Hepatocyte (in vitro differentiated cells): Measurements from ENCODE around the gene CSRP2. TPM values are rescaled to one million over a fixed set of nuclear protein-coding genes. Genes with fewer than 3 reads are reported as not detected.

Experiments used
- DNase-seq: peaks from one replicate; pipeline ENCODE4 v3.0.0-alpha.2; 2016; ENCODE audit warnings: low spot score
- H2AFZ ChIP-seq: fragments of 200-600 bp; sonication (generic); 2 replicates; pipeline ENCODE4 v1.6.0; 2016; ENCODE audit warnings: antibody characterized with exemption, mild to moderate bottlenecking
- H3K27ac ChIP-seq: fragments of 200-600 bp; sonication (generic); 2 replicates; pipeline ENCODE4 v1.5.1; 2016; ENCODE audit warnings: mild to moderate bottlenecking
- H3K27me3 ChIP-seq: fragments of 200-600 bp; sonication (generic); 2 replicates; pipeline ENCODE4 v1.6.1; 2016
- H3K36me3 ChIP-seq: fragments of 200-600 bp; sonication (generic); replicated peaks from 2 replicates; pipeline ENCODE4 v1.5.1; 2016; ENCODE audit warnings: low read depth; ENCODE audit not compliant: insufficient read depth
- H3K4me1 ChIP-seq: fragments of 200-600 bp; sonication (generic); 2 replicates; pipeline ENCODE4 v1.5.1; 2016; ENCODE audit warnings: mild to moderate bottlenecking, moderate library complexity; ENCODE audit not compliant: insufficient read depth
- H3K4me2 ChIP-seq: fragments of 200-600 bp; sonication (generic); 2 replicates; pipeline ENCODE4 v1.6.0; 2016
- H3K4me3 ChIP-seq: fragments of 200-600 bp; sonication (generic); 2 replicates; pipeline ENCODE4 v1.5.1; 2016; ENCODE audit warnings: mild to moderate bottlenecking
- H3K79me2 ChIP-seq: fragments of 200-600 bp; sonication (generic); 2 replicates; pipeline ENCODE4 v1.6.0; 2017; ENCODE audit warnings: mild to moderate bottlenecking
- H3K9me2 ChIP-seq: fragments of 200-600 bp; sonication (generic); replicated peaks from 2 replicates; pipeline ENCODE4 v1.6.0; 2017; ENCODE audit warnings: mild to moderate bottlenecking; ENCODE audit not compliant: insufficient read depth
- H3K9me3 ChIP-seq: fragments of 200-600 bp; sonication (generic); 2 replicates; pipeline ENCODE4 v1.5.1; 2016; ENCODE audit warnings: low read depth, mild to moderate bottlenecking
- H4K20me1 ChIP-seq: fragments of 200-600 bp; sonication (generic); 2 replicates; pipeline ENCODE4 v1.6.0; 2016; ENCODE audit warnings: mild to moderate bottlenecking; ENCODE audit not compliant: insufficient read depth, poor library complexity, severe bottlenecking
- EZH2 ChIP-seq: fragments of 200-600 bp; sonication (generic); IDR thresholded peaks from 2 replicates; pipeline ENCODE4 v1.6.1; 2016; ENCODE audit warnings: antibody characterized with exemption, mild to moderate bottlenecking, borderline replicate concordance
- EZH2phosphoT487 ChIP-seq: fragments of 200-600 bp; sonication (generic); IDR thresholded peaks from one replicate; pipeline ENCODE4 v1.6.1; 2018; ENCODE audit warnings: antibody characterized with exemption, mild to moderate bottlenecking, low read depth, moderate library complexity; ENCODE audit not compliant: unreplicated experiment, severe bottlenecking
- WGBS: methylation state at CpG from one replicate; pipeline ENCODE4 v1.1.6; 2016; ENCODE audit warnings: low lambda C conversion rate; ENCODE audit errors: missing lambda C conversion rate; 5-methylcytosine and 5-hydroxymethylcytosine counted together
- polyA plus RNA-seq: library from polyadenylated mRNA; unstranded; fragments of >200 nt; fragmentation: Nextera tagmentation; extraction: Ambion mirVana; gene quantifications from 2 replicates; pipeline ENCODE4 v1.2.1, GENCODE V29; 2016
- total RNA-seq: library from RNA; depleted of rRNA; stranded (reverse); fragments of >200 nt; gene quantifications from 2 replicates; pipeline ENCODE4 v1.2.3, GENCODE V29; 2014
- TF ChIP-seq, protein P1 (sequence below): fragments of 200-600 bp; sonication (generic); IDR thresholded peaks from 2 replicates; pipeline ENCODE4 v1.5.1; 2016; ENCODE audit warnings: antibody characterized with exemption, mild to moderate bottlenecking; ENCODE audit not compliant: poor library complexity

The CSRP2 gene
- total and polyA plus RNA-seq, 2 experiments from 2014 or later: 92.1 to 110 TPM

DNA sequence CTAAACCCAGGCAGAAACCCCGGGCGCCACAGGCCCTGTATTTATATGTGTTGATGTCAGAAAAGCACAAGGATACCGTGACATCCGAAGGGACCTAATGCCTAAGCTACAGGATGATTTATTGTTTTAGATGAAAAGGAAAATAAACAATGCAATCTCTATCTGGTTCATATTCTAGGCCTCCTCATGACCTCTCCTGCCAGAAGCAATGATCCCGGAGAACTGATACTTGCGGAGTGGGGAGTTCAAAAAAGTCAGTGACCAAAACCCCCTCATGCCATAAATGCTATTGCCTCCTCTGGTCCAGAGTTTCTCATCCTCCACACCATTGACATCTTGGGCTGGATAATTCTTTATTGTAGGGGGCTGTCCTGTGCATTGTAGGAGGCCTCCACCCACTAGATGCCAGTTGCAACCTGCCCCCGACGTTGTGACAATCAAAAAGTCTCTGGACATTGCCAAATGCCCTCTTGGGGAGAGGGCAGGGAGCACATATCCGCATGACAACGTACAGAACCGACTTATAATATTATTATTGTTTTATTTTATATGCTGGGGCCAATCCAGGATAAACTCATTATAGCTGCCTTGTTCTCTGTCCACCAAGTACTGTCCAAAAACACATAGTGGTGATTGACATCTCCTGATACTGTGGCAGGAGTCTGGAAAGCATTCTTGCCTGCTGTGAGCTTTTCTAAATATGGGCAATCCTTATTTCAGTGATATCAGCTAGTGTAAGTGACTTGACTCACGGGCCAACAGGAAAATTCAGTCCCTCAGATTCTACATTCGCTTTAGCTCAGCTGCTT lies 1.1 kb upstream of the CSRP2 start:
- 61% methylated on average over 13 of the region's 13 CpGs for WGBS
- DNase-seq: no peak
- H3K27me3 ChIP-seq: no peaks in the 10 kb centered on the region
- H3K79me2 ChIP-seq: peaks cover 28% of the 10 kb centered on the region
- peak overlapping the region; percentile 90 for H3K4me3 ChIP-seq
- H3K27ac ChIP-seq: peak overlapping the region; percentile 93
- H3K4me1 ChIP-seq: peaks cover 6% of the 10 kb centered on the region
- H3K4me2 ChIP-seq: peak overlapping the region; percentile 90
- no peaks in the 10 kb centered on the region for H3K9me3 ChIP-seq
- peak overlapping the region; percentile 89 for H2AFZ ChIP-seq
- no peaks in the 10 kb centered on the region for H3K36me3 ChIP-seq
- no peaks in the 10 kb centered on the region for H4K20me1 ChIP-seq
- TF ChIP-seq EZH2 (no peak), EZH2phosphoT487 (no peak)
- TF ChIP-seq, protein P1, sequence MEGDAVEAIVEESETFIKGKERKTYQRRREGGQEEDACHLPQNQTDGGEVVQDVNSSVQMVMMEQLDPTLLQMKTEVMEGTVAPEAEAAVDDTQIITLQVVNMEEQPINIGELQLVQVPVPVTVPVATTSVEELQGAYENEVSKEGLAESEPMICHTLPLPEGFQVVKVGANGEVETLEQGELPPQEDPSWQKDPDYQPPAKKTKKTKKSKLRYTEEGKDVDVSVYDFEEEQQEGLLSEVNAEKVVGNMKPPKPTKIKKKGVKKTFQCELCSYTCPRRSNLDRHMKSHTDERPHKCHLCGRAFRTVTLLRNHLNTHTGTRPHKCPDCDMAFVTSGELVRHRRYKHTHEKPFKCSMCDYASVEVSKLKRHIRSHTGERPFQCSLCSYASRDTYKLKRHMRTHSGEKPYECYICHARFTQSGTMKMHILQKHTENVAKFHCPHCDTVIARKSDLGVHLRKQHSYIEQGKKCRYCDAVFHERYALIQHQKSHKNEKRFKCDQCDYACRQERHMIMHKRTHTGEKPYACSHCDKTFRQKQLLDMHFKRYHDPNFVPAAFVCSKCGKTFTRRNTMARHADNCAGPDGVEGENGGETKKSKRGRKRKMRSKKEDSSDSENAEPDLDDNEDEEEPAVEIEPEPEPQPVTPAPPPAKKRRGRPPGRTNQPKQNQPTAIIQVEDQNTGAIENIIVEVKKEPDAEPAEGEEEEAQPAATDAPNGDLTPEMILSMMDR: no peak
- no peaks in the 10 kb centered on the region for H3K9me2 ChIP-seq

DNA sequence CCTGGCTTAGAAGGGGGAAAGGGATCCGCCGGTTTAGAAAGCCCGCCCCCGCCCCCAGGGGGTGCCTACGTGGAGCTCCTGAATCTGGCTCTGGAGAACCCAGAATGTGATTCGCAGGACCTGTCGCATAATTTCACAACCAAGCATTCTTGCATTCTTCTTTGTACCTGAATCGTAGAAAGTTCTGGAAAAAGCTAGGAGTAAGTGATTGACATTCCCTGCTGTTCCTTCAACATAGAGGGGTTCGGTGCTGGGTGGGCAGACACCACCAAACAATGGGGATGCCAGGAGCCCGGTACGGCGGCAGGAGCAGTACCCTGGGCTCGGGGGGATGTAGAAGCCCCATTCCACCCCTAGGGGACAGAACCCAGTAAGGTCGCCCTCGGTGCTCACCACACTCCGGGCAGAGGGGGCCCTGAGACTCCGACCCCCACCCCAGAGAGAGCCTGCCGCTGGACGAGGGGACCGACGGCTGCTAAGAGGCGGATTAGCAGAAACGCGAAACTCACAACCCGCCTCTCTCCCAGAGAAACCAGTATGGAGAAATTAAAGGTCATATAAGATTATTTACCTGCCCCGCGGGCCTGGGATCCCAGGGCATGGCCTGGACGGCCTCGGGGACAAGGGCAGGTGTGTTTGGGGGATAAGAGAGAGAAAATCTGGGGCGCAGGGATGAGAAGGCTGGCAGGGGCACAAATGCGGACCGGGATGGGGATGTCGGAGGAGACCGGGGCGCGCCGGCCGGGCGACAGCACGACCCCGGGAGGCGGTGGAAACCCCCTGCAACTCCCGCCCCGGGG lies 520 bp downstream of the CSRP2 start:
- DNase-seq: peak; percentile 55
- Histone ChIP-seq H3K9me3 (no peaks in the 10 kb centered on the region), H2AFZ (peak overlapping the region; percentile 89)

DNA sequence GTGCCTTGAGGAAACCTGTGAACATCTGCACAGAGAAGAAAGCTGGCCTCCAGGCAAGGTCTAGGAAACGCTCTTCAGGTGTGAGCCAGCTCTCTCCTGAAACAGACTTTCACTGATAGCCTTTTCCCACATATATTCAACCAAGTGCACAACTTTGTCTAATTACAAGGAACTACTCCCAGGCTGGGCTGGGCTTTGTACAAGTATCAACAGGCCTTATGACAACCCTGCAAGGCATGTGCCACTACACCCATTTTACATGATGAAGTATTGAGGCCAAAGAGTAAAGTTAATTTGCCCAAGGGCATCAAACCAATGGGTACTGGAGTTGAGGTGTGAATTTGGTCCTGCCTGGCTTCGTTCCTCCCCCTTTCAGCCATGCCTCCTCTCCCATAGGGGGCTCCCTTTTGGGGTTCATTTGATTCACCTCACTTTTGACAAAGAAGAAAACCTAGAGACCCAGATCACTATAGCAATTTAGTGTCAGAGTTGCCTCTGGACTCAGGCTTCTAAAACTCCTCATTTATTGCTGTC lies 2.1 kb downstream of the CSRP2 start:
- TF ChIP-seq EZH2: no peak
- no peak for TF ChIP-seq EZH2phosphoT487
- TF ChIP-seq, protein P1: no peak
- H3K4me3 ChIP-seq: no peak overlapping the region
- no peak for DNase-seq
- H3K79me2 ChIP-seq: peaks cover 54% of the 10 kb centered on the region
- peaks cover 9% of the 10 kb centered on the region for H3K4me1 ChIP-seq
- H3K9me2 ChIP-seq: no peaks in the 10 kb centered on the region
- no peaks in the 10 kb centered on the region for H3K36me3 ChIP-seq
- H2AFZ ChIP-seq: no peak overlapping the region
- H3K27me3 ChIP-seq: no peaks in the 10 kb centered on the region
- no peak overlapping the region for H3K27ac ChIP-seq
- H3K9me3 ChIP-seq: no peaks in the 10 kb centered on the region
- WGBS: 91% methylated on average over 2 of the region's 2 CpGs
- no peaks in the 10 kb centered on the region for H4K20me1 ChIP-seq
- peak overlapping the region; percentile 90 for H3K4me2 ChIP-seq

More for the DNA sequence above, 520 bp downstream of the CSRP2 start:
- H3K4me2 ChIP-seq: peak overlapping the region; percentile 90
- peak overlapping the region; percentile 90 for H3K4me3 ChIP-seq
- H3K79me2 ChIP-seq: peaks cover 42% of the 10 kb centered on the region
- TF ChIP-seq, protein P1: no peak
- no peak for TF ChIP-seq EZH2
- TF ChIP-seq EZH2phosphoT487: no peak
- H3K4me1 ChIP-seq: peaks cover 9% of the 10 kb centered on the region
- H3K36me3 ChIP-seq: no peaks in the 10 kb centered on the region
- no peaks in the 10 kb centered on the region for H4K20me1 ChIP-seq
- WGBS: under 1% methylated on average over 42 of the region's 44 CpGs
- H3K9me2 ChIP-seq: no peaks in the 10 kb centered on the region
- H3K27me3 ChIP-seq: no peaks in the 10 kb centered on the region
- H3K27ac ChIP-seq: peak overlapping the region; percentile 78
